CD8-positive, alpha-beta memory T cell (primary cell): ENCODE results near the gene MFAP2. TPM values are rescaled to one million over a fixed set of nuclear protein-coding genes. Genes with fewer than 3 reads are reported as not detected.

Experiments
- CTCF ChIA-PET: fragments of 350-600 bp; sonication (Branson Sonifier 250); formaldehyde crosslinking; loops from one replicate; lab custom pipeline; 2021; ENCODE audit warnings: antibody characterized with exemption; lab: Charles Lee
- POLR2A ChIA-PET: fragments of 350-600 bp; sonication (Branson Sonifier 250); formaldehyde crosslinking; loops from one replicate; lab custom pipeline; 2021; ENCODE audit warnings: antibody characterized with exemption; lab: Charles Lee
- DNase-seq, 5 donors: peaks; one replicate each; pipeline versions ENCODE4 v3.0.0 to v3.0.0-alpha.2; 2020 to 2022; ENCODE audit warnings: mixed read lengths in 1 of 5
- H3K27ac ChIP-seq: one replicate; pipeline ENCODE4 v1.7.0; 2013; ENCODE audit warnings: low read depth, mild to moderate bottlenecking, low read length, moderate library complexity
- H3K27me3 ChIP-seq: 2 replicates; pipeline ENCODE4 v1.7.0; 2013; ENCODE audit warnings: low read length, mild to moderate bottlenecking; ENCODE audit not compliant: insufficient read depth, poor library complexity, severe bottlenecking
- H3K36me3 ChIP-seq: 2 replicates; pipeline ENCODE4 v1.7.0; 2013; ENCODE audit warnings: mild to moderate bottlenecking, low read length, moderate library complexity; ENCODE audit not compliant: insufficient read depth
- H3K4me1 ChIP-seq: 2 replicates; pipeline ENCODE4 v1.7.0; 2013; ENCODE audit warnings: mild to moderate bottlenecking, low read length, moderate library complexity; ENCODE audit not compliant: insufficient read depth
- H3K4me3 ChIP-seq: 2 replicates; pipeline ENCODE4 v1.7.0; 2013; ENCODE audit warnings: mild to moderate bottlenecking, low read length
- H3K9me3 ChIP-seq: 2 replicates; pipeline ENCODE4 v1.7.0; 2013; ENCODE audit warnings: mild to moderate bottlenecking, low read length
- H3K27ac Mint-ChIP-seq, 8 donors: one replicate each; pipeline ENCODE4 v1.8.0; 2020 to 2021; ENCODE audit warnings: mixed read lengths in 8 of 8, mild to moderate bottlenecking in 6 of 8, inconsistent platforms in 3 of 8, moderate library complexity in 3 of 8
- H3K27me3 Mint-ChIP-seq, 2 donors: one replicate each; pipeline ENCODE4 v1.8.0; 2020 to 2021; ENCODE audit warnings: mixed read lengths in 2 of 2, mild to moderate bottlenecking in 1 of 2, moderate library complexity in 1 of 2
- H3K36me3 Mint-ChIP-seq, 3 donors: one replicate each; pipeline ENCODE4 v1.8.0; 2020 to 2021; ENCODE audit warnings: mixed read lengths in 3 of 3, inconsistent platforms in 1 of 3, mild to moderate bottlenecking in 1 of 3
- H3K4me1 Mint-ChIP-seq, 3 donors: one replicate each; pipeline ENCODE4 v1.8.0; 2020 to 2021; ENCODE audit warnings: mixed read lengths in 3 of 3, inconsistent platforms in 1 of 3, mild to moderate bottlenecking in 1 of 3
- H3K4me3 Mint-ChIP-seq, 7 donors: one replicate each; pipeline ENCODE4 v1.8.0; 2020 to 2021; ENCODE audit warnings: mixed read lengths in 7 of 7, mild to moderate bottlenecking in 6 of 7, moderate library complexity in 4 of 7, inconsistent platforms in 2 of 7
- H3K9me3 Mint-ChIP-seq, 5 donors: one replicate each; pipeline ENCODE4 v1.8.0; 2020 to 2022; ENCODE audit warnings: mixed read lengths in 5 of 5, mild to moderate bottlenecking in 3 of 5, moderate library complexity in 2 of 5, inconsistent platforms in 1 of 5
- polyA plus RNA-seq: library from polyadenylated mRNA; unstranded; fragments of 300-500 nt; fragmentation: Illumina TruSeq; gene quantifications from one replicate; pipeline ENCODE4 v1.2.3, GENCODE V29; 2021
- total RNA-seq, 2 experiments: library from RNA; stranded (reverse); gene quantifications; one replicate each; pipeline ENCODE4 v1.2.3, GENCODE V29; 2021

The MFAP2 gene
- total and polyA plus RNA-seq, 3 experiments from 2014 or later, result 0.39 TPM; not detected in 2

GRCh38 chr1:16992675-16993074 lies 12.3 kb upstream of the MFAP2 start:
- Mint-ChIP-seq H3K9me3 (no peaks in the 10 kb centered on the region), H3K27ac (no peak overlapping the region), H3K4me3 (no peak overlapping the region), H3K4me1 (no peaks in the 10 kb centered on the region), H3K36me3 (peaks cover 0 to 66% (median 3%) of the 10 kb centered on the region in 3 donors), H3K27me3 (no peaks in the 10 kb centered on the region)
- no peak overlapping the region for H3K4me3 ChIP-seq
- H3K4me1 ChIP-seq, result no peaks in the 10 kb centered on the region
- H3K9me3 ChIP-seq, result no peaks in the 10 kb centered on the region
- H3K27ac ChIP-seq, result no peak overlapping the region
- ChIA-PET CTCF (no interaction called here), POLR2A (no interaction called here)
- DNase-seq, result no peak
- H3K27me3 ChIP-seq, result no peaks in the 10 kb centered on the region
- no peaks in the 10 kb centered on the region for H3K36me3 ChIP-seq

GRCh38 chr1:16992102-16992501 lies 11.7 kb upstream of the MFAP2 start:
- CTCF ChIA-PET, result no interaction called here
- DNase-seq, result no peak
- Mint-ChIP-seq H3K27me3 (no peaks in the 10 kb centered on the region), H3K9me3 (no peaks in the 10 kb centered on the region), H3K36me3 (peaks cover 0 to 68% (median 3%) of the 10 kb centered on the region in 3 donors), H3K4me3 (no peak overlapping the region), H3K4me1 (no peaks in the 10 kb centered on the region), H3K27ac (no peak overlapping the region)
- POLR2A ChIA-PET, result no interaction called here
- Histone ChIP-seq H3K27ac (no peak overlapping the region), H3K27me3 (no peaks in the 10 kb centered on the region), H3K36me3 (no peaks in the 10 kb centered on the region), H3K9me3 (no peaks in the 10 kb centered on the region), H3K4me3 (no peak overlapping the region), H3K4me1 (no peaks in the 10 kb centered on the region)

GRCh38 chr1:16991571-16991970 lies 11.2 kb upstream of the MFAP2 start:
- Histone ChIP-seq H3K9me3 (no peaks in the 10 kb centered on the region), H3K27me3 (no peaks in the 10 kb centered on the region), H3K4me3 (no peak overlapping the region), H3K36me3 (no peaks in the 10 kb centered on the region), H3K27ac (no peak overlapping the region), H3K4me1 (no peaks in the 10 kb centered on the region)
- ChIA-PET CTCF (no interaction called here), POLR2A (no interaction called here)
- Mint-ChIP-seq H3K27me3 (no peaks in the 10 kb centered on the region), H3K4me3 (no peak overlapping the region), H3K27ac (no peak overlapping the region), H3K9me3 (no peaks in the 10 kb centered on the region), H3K4me1 (no peaks in the 10 kb centered on the region), H3K36me3 (peaks cover 0 to 70% (median 3%) of the 10 kb centered on the region in 3 donors)
- DNase-seq, result no peak

- H3K4me3 Mint-ChIP-seq, result no peak overlapping the region
- no peak overlapping the region for H3K4me3 ChIP-seq
- no peak overlapping the region for H3K27ac ChIP-seq
- peak overlapping the region in 1 of 8 donors; percentile 43 for H3K27ac Mint-ChIP-seq
- no peaks in the 10 kb centered on the region for H3K9me3 ChIP-seq
- no peaks in the 10 kb centered on the region for H3K4me1 ChIP-seq
- no peaks in the 10 kb centered on the region for H3K27me3 ChIP-seq
- POLR2A ChIA-PET, result no interaction called here
- H3K4me1 Mint-ChIP-seq, result no peaks in the 10 kb centered on the region
- CTCF ChIA-PET, result no interaction called here
- no peaks in the 10 kb centered on the region for H3K36me3 ChIP-seq
- peaks cover 0 to 62% (median 7%) of the 10 kb centered on the region in 3 donors for H3K36me3 Mint-ChIP-seq
- DNase-seq, result no peak
- no peaks in the 10 kb centered on the region for H3K27me3 Mint-ChIP-seq
- H3K9me3 Mint-ChIP-seq, result no peaks in the 10 kb centered on the region
Observed at GRCh38 chr1:16989676-16990391, 9.4 kb upstream of the MFAP2 start.

GRCh38 chr1:16988210-16988609 lies 7.8 kb upstream of the MFAP2 start:
- Histone ChIP-seq H3K4me1 (no peaks in the 10 kb centered on the region), H3K4me3 (no peak overlapping the region), H3K36me3 (no peaks in the 10 kb centered on the region), H3K27me3 (no peaks in the 10 kb centered on the region), H3K9me3 (no peaks in the 10 kb centered on the region), H3K27ac (no peak overlapping the region)
- no peaks in the 10 kb centered on the region for H3K9me3 Mint-ChIP-seq
- H3K4me3 Mint-ChIP-seq, result no peak overlapping the region
- DNase-seq, result no peak
- ChIA-PET POLR2A (no interaction called here), CTCF (no interaction called here)
- H3K27ac Mint-ChIP-seq, result no peak overlapping the region
- H3K36me3 Mint-ChIP-seq, result peaks cover 0 to 59% (median 7%) of the 10 kb centered on the region in 3 donors
- H3K27me3 Mint-ChIP-seq, result peaks cover 3 to 9% of the 10 kb centered on the region in 2 donors
- no peaks in the 10 kb centered on the region for H3K4me1 Mint-ChIP-seq

- POLR2A ChIA-PET, result no interaction called here
- no peaks in the 10 kb centered on the region for H3K9me3 Mint-ChIP-seq
- Histone ChIP-seq H3K27ac (no peak overlapping the region), H3K4me1 (no peaks in the 10 kb centered on the region), H3K4me3 (no peak overlapping the region), H3K36me3 (no peaks in the 10 kb centered on the region), H3K27me3 (no peaks in the 10 kb centered on the region), H3K9me3 (no peaks in the 10 kb centered on the region)
- no peak for DNase-seq
- H3K27ac Mint-ChIP-seq, result no peak overlapping the region
- H3K36me3 Mint-ChIP-seq, result peaks cover 0 to 53% (median 7%) of the 10 kb centered on the region in 3 donors
- H3K27me3 Mint-ChIP-seq, result peaks cover 9 to 16% of the 10 kb centered on the region in 2 donors
- no peaks in the 10 kb centered on the region for H3K4me1 Mint-ChIP-seq
- CTCF ChIA-PET, result interaction anchor here (0.6 to 1.1 kb wide), 2 partner anchors 35 to 50 kb away, joined by 3 to 4 read pairs; no protein-coding TSS in a partner anchor
- H3K4me3 Mint-ChIP-seq, result no peak overlapping the region
Observed at GRCh38 chr1:16986962-16987361, 6.5 kb upstream of the MFAP2 start.

GRCh38 chr1:16986560-16986959 lies 6.1 kb upstream of the MFAP2 start:
- CTCF ChIA-PET, result interaction anchor here (0.6 to 1.1 kb wide), 2 partner anchors 34 to 49 kb away, joined by 3 to 4 read pairs; no protein-coding TSS in a partner anchor

GRCh38 chr1:16986113-16986512 lies 5.7 kb upstream of the MFAP2 start:
- no peak overlapping the region for H3K4me3 Mint-ChIP-seq
- peaks cover 0 to 44% (median 5%) of the 10 kb centered on the region in 3 donors for H3K36me3 Mint-ChIP-seq
- Histone ChIP-seq H3K4me1 (no peaks in the 10 kb centered on the region), H3K27ac (no peak overlapping the region), H3K27me3 (peaks cover 4% of the 10 kb centered on the region), H3K4me3 (no peak overlapping the region), H3K36me3 (no peaks in the 10 kb centered on the region), H3K9me3 (no peaks in the 10 kb centered on the region)
- H3K27me3 Mint-ChIP-seq, result peaks cover 14 to 22% of the 10 kb centered on the region in 2 donors
- no peak overlapping the region for H3K27ac Mint-ChIP-seq
- DNase-seq, result no peak
- POLR2A ChIA-PET, result no interaction called here
- peaks cover 4 to 5% (median 4%) of the 10 kb centered on the region in 3 donors for H3K4me1 Mint-ChIP-seq
- H3K9me3 Mint-ChIP-seq, result no peaks in the 10 kb centered on the region
- CTCF ChIA-PET, result interaction anchor here (1.1 kb wide), 1 partner anchor 34 kb away, joined by 4 read pairs; no protein-coding TSS in a partner anchor

More at GRCh38 chr1:16986560-16986959, 6.1 kb upstream of the MFAP2 start:
- Histone ChIP-seq H3K27ac (no peak overlapping the region), H3K4me1 (no peaks in the 10 kb centered on the region), H3K27me3 (no peaks in the 10 kb centered on the region), H3K9me3 (no peaks in the 10 kb centered on the region), H3K36me3 (no peaks in the 10 kb centered on the region), H3K4me3 (no peak overlapping the region)
- POLR2A ChIA-PET, result no interaction called here
- Mint-ChIP-seq H3K4me1 (peaks cover 0 to under 1% (median 0%) of the 10 kb centered on the region in 3 donors), H3K27me3 (peaks cover 10 to 17% of the 10 kb centered on the region in 2 donors), H3K4me3 (no peak overlapping the region), H3K27ac (no peak overlapping the region), H3K9me3 (no peaks in the 10 kb centered on the region), H3K36me3 (peaks cover 0 to 49% (median 7%) of the 10 kb centered on the region in 3 donors)
- DNase-seq, result no peak
